K562 (cell line): Measurements from ENCODE around the gene TNPO2. TPM values are rescaled to one million over a fixed set of nuclear protein-coding genes. Genes with fewer than 3 reads are reported as not detected.

Source experiments
- CC2D1A ChIP-seq: fragments of 450-650 bp; IDR thresholded peaks from 2 replicates; pipeline ENCODE4 v1.6.1; 2017; ENCODE audit warnings: mild to moderate bottlenecking
- E2F6 ChIP-seq, 2 experiments: IDR thresholded peaks; 2 replicates each; pipeline ENCODE4 v1.6.1; 2011; ENCODE audit warnings: borderline replicate concordance in 1 of 2, control low read depth in 1 of 2, low read depth in 1 of 2, low read length in 1 of 2, mild to moderate bottlenecking in 1 of 2, mixed read lengths in 1 of 2, moderate library complexity in 1 of 2; ENCODE audit not compliant: insufficient read depth in 1 of 2, insufficient read length in 1 of 2, poor library complexity in 1 of 2, severe bottlenecking in 1 of 2; ENCODE audit errors: extremely low read depth in 1 of 2
- GTF3C2 ChIP-seq: IDR thresholded peaks from 3 replicates; pipeline ENCODE4 v1.6.1; 2011; ENCODE audit warnings: borderline replicate concordance, mild to moderate bottlenecking, moderate library complexity; ENCODE audit not compliant: insufficient read length; ENCODE audit errors: extremely low read depth
- KLF6 ChIP-seq: fragments of 250-450 bp; sonication (Bioruptor Pico); IDR thresholded peaks from 2 replicates; pipeline ENCODE4 v1.4.0; 2020; ENCODE audit warnings: mild to moderate bottlenecking, moderate library complexity, borderline replicate concordance
- MLX ChIP-seq, 2 experiments: fragments of 450-650 bp in 1 of 2; sonication (generic) in 1 of 2; formaldehyde crosslinking; conservative IDR thresholded peaks; 2 replicates each; pipeline versions ENCODE4 v1.4.0 to v1.8.1; 2020 to 2022; ENCODE audit warnings: mild to moderate bottlenecking in 1 of 2, missing genetic modification reagents in 1 of 2
- MYNN ChIP-seq, 2 experiments: sonication (generic); formaldehyde crosslinking in 1 of 2; IDR thresholded peaks; 2 replicates each; pipeline versions ENCODE4 v1.5.0 to v1.6.1; 2016 to 2020; ENCODE audit warnings: antibody characterized with exemption in 1 of 2, missing genetic modification reagents in 1 of 2
- POLR2G ChIP-seq: fragments of 200-400 bp; formaldehyde crosslinking; IDR thresholded peaks from 2 replicates; pipeline ENCODE4 v1.6.1; 2017; ENCODE audit warnings: low read depth, mild to moderate bottlenecking, antibody characterized with exemption, low read length, moderate library complexity
- SAP30 ChIP-seq: fragments of 200-600 bp; sonication (generic); IDR thresholded peaks from 2 replicates; pipeline ENCODE4 v1.6.1; 2012; ENCODE audit warnings: borderline replicate concordance, low read depth, mild to moderate bottlenecking, moderate library complexity, low read length, control low read depth, inconsistent platforms; ENCODE audit not compliant: insufficient read depth, poor library complexity, severe bottlenecking
- SMAD2 ChIP-seq: fragments of 150-350 bp; IDR thresholded peaks from 2 replicates; pipeline ENCODE4 v1.6.1; 2014; ENCODE audit warnings: low read depth, mild to moderate bottlenecking, low read length
- ZBTB1 ChIP-seq: sonication (generic); formaldehyde crosslinking; IDR thresholded peaks from 2 replicates; pipeline ENCODE4 v1.8.1; 2023; ENCODE audit warnings: missing genetic modification reagents, low read depth, mild to moderate bottlenecking, borderline replicate concordance
- ZNF175 ChIP-seq: fragments of 200-800 bp; sonication (Bioruptor generic); IDR thresholded peaks from 2 replicates; pipeline ENCODE4 v1.6.1; 2016; ENCODE audit warnings: low read depth, mild to moderate bottlenecking, missing genetic modification characterization, missing compliant biosample characterization
- ZNF347 ChIP-seq: fragments of 450-650 bp; formaldehyde crosslinking; IDR thresholded peaks from 2 replicates; pipeline ENCODE4 v1.4.0; 2020; ENCODE audit warnings: low read depth, mild to moderate bottlenecking, moderate library complexity
- ZNF592 ChIP-seq: fragments of 450-650 bp; IDR thresholded peaks from 2 replicates; pipeline ENCODE4 v1.6.1; 2017; ENCODE audit warnings: antibody characterized with exemption, mild to moderate bottlenecking
- ZNF79 ChIP-seq: fragments of 250-450 bp; sonication (Bioruptor Pico); IDR thresholded peaks from 2 replicates; pipeline ENCODE4 v1.4.0; 2020; ENCODE audit warnings: low read depth, mild to moderate bottlenecking, moderate library complexity
- polyA plus RNA-seq, 8 experiments: library from polyadenylated mRNA; depleted of rRNA in 4 of 8; stranded (reverse) in 5 of 8; unstranded in 3 of 8; fragments of >200 nt; fragmentation: Nextera tagmentation in 2 of 8; fragmentation: Illumina TruSeq in 1 of 8; extraction: Ambion mirVana in 2 of 8; extraction: Trizol in 1 of 8; gene quantifications; 2 replicates each; pipeline versions ENCODE4 v1.2.1 to v1.2.3, GENCODE V29; 2011 to 2014; ENCODE audit warnings: inconsistent platforms in 1 of 8, missing spikeins in 1 of 8
- total RNA-seq, 7 experiments: library from RNA; depleted of rRNA in 6 of 7; stranded (reverse); fragments of >200 nt in 6 of 7; fragmentation: Illumina TruSeq in 2 of 7; extraction: Trizol in 2 of 7; gene quantifications; 2 replicates each; pipeline versions ENCODE4 v1.2.1 to v1.2.3, GENCODE V29; 2011 to 2021; ENCODE audit warnings: low replicate concordance in 1 of 7

Gene TNPO2
- total and polyA plus RNA-seq, 9 of the 15 experiments (the other 6 are each of a cell fraction or from before 2014, with no cell fraction given), result 6.0 to 126 (median 53.8) TPM

GRCh38 chr19:12669270-12670158, 54.2 kb downstream of the TNPO2 start (continued):
- TF ChIP-seq ZNF592 (0 out of 2 replicates have a peak, but pooled peaks have one; percentile 15), MLX (CRISPR knock-in tag; conservative IDR thresholded peaks at IDR 0.05) (0 out of 4 replicates have a peak, but pooled peaks of 1 of the 2 experiments have one; percentile 56), ZNF79 (CRISPR knock-in tag) (no peak), SAP30 (peak; percentile 89), ZBTB1 (CRISPR knock-in tag) (no peak), E2F6 (IDR thresholded peaks at IDR 0.05; ENCODE audit: borderline replicate concordance in 1 of 2, extremely low read depth in 1 of 2, insufficient read depth in 1 of 2, insufficient read length in 1 of 2, low read depth in 1 of 2, low read length in 1 of 2, poor library complexity in 1 of 2, severe bottlenecking in 1 of 2) (peak in 1 of 2 experiments; percentile 19), KLF6 (CRISPR knock-in tag) (0 out of 2 replicates have a peak, but pooled peaks have one; percentile 24), ZNF175 (0 out of 2 replicates have a peak, but pooled peaks have one; percentile 35), ZNF347 (CRISPR knock-in tag) (no peak), MYNN (IDR thresholded peaks at IDR 0.05) (no peak), MYNN (CRISPR knock-in tag; IDR thresholded peaks at IDR 0.05) (no peak), CC2D1A (peak; percentile 48; the same call in 1 of the 2 replicates), SMAD2 (no peak), GTF3C2 (no peak), POLR2G (peak; percentile 81)
